GM21825 (cell line): ENCODE data around the gene MGRN1.

ENCODE experiments used
- ATAC-seq: cut with Tn5 transposase; IDR thresholded peaks from one replicate; pipeline ENCODE4 v1.9.1; 2021; ENCODE audit warnings: mild to moderate bottlenecking, moderate library complexity; ENCODE audit not compliant: unreplicated experiment

Gene MGRN1

DNA sequence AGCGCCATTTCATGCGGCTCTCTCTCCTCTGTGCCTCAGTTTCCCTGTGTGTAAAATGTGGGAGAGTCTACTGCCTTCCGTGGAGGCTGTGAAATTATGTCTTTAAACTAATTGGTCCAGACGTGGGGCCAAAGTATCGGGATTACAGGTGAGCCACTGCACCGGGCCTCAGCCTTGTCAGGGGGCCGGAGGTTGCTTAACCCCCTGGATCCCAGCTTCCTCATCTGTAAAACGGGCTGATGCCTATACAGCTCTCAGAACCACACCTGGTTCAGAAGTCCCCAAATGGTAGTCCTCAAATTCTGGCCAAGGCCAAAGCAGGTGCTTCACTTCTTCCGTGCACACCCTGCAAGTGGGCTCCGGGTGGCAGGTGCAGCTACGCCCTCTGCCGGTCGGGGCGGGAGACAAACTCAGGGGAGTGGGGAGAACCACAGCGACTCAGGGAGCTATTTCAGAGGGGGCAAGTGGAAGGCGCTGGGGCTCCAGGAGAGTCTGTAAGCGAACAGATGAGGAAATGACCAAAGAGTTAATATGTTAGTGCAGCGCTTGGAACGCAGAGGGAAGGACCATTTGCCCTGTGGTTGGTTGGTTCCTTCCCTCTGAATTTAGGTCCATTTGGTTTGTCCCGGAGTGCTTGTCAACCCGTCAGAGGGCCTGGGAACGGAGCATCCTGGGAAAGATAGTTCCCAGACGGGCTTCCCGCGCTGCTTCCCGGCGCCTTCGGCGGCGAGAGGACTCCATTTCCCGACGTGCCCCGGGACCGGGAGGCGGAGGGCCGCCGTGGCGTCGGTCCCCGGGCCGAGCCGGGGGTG lies at the start of gene MGRN1:
Gene MGRN1 (plus strand): TSS at position 812 of the 812 bp plus-strand sequence. CDS start 135 bp downstream, outside the sequence.
- ATAC-seq, result peak; percentile 75

GRCh38 chr16:4574919-4575705 lies 49.5 kb upstream of the MGRN1 start:
- no peak for ATAC-seq

DNA sequence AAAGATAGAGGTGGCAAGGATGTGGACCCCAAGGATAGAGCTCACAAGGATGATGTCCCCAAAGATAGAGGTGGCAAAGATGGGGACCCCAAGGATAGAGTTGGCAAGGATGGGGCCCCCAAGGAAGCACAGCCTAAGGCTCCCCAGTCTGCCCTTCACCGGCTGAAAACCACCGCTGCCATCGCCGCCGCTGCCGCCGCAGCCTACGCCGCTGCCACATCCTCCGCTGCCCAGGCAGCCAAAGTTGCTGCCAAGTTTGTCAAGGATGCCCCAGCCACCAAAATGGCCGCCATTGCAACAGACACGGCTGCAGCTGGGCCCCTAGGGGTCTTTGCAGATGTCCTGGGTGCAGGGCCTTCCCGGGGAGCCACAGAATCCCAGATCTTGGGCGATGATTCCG lies 48.6 kb upstream of the MGRN1 start:
- ATAC-seq, result no peak

GRCh38 chr16:4578961-4579530 lies 45.6 kb upstream of the MGRN1 start:
- ATAC-seq, result no peak

GRCh38 chr16:4580250-4580649 lies 44.4 kb upstream of the MGRN1 start:
- ATAC-seq, result no peak

- no peak for ATAC-seq
These were observed 40.7 kb upstream of the MGRN1 start for GRCh38 chr16:4583906-4584305.

GRCh38 chr16:4586291-4586690 lies 38.3 kb upstream of the MGRN1 start:
- ATAC-seq, result no peak

DNA sequence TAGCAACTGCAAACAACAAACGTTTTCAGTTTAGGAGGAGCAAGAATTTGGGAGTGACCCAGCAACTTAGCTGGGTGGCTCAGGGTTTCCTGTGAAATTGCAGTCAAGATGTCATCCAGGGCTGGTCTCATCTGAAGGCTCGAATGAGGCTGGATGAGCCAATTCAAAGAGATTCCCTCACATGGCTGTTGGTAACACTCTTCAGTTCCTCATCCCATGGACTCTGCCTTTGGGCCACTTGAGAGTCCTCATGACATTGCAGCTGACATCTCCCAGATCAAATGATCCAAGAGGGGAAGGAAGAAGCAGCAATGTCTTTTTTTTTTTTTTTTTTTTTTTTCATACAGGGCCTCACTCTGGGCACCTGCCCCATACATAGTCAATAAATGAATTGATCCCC lies 36.2 kb upstream of the MGRN1 start:
- no peak for ATAC-seq

DNA sequence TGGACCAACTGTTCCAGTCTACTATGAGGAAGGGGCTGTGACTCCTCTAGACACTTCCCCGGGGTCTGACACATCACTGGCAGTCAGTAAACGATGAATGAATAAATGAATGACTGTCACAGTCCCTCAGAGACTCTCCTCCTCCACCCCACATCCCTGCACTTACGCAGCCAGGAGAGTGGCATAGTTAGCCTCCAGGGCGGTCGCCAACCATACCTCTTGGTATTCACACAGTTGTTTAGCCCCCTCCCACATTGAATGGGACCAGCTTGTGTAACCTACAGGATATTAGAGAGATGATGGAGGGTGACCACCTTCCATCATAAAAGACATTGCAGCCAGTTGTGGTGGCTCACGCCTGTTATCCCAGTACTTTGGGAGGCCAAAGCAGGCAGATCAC lies 35.7 kb upstream of the MGRN1 start:
- no peak for ATAC-seq

DNA sequence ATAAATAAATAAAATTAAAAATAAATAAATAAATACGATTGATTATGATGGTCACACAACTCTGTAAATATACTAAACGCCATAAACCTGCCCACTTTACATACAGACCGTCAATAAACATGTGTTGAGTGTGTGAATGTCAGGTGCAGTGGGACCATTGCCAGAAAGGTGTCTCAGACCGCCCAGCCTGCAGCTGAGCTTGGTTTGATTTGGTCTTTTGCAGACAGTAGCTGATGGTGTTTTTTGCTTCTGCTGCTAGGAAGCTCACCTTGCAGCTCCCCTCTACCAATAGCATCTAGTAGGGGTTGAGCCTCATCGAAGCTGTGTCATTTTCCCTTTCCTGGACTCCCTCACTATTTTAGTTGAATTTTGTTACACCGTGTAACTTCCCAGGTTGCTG lies 33.4 kb upstream of the MGRN1 start:
- no peak for ATAC-seq

- ATAC-seq, result no peak
These were observed 32.7 kb upstream of the MGRN1 start for GRCh38 chr16:4591706-4592470.

- ATAC-seq, result no peak
These were observed 31.5 kb upstream of the MGRN1 start for GRCh38 chr16:4593086-4593485.

- no peak for ATAC-seq
These were observed 29.9 kb upstream of the MGRN1 start for GRCh38 chr16:4594433-4595410.

GRCh38 chr16:4597174-4597573 lies 27.5 kb upstream of the MGRN1 start:
- ATAC-seq, result no peak

- ATAC-seq, result no peak
These were observed 25.6 kb upstream of the MGRN1 start for GRCh38 chr16:4599037-4599436.

- no peak for ATAC-seq
These were observed 25.1 kb upstream of the MGRN1 start for GRCh38 chr16:4599545-4599944.

GRCh38 chr16:4601036-4601863 lies 23.4 kb upstream of the MGRN1 start:
- ATAC-seq, result no peak

- ATAC-seq, result no peak
These were observed 22.8 kb upstream of the MGRN1 start for GRCh38 chr16:4601864-4602186.

DNA sequence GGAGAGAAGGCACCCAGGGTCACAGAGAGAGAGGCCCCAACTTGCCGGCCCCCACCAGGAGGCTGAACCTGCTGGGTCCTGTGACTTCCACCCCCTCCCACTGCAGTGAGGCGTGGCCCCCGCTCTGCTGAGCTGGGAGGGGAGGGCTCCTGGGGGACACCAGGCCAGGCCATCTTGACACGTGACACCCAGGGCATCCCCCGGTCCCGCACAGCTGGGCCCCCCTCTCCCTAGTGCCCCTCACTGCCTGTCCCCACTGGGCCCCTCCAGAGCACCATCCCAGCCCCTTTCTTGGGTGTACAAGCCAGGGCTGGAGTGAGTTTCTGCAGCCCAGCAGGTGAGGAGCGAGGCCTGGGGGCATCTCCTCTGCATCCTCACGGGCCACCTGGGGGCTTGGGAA lies 22.3 kb upstream of the MGRN1 start:
- ATAC-seq, result no peak
